Raji (cell line): ENCODE results near the gene PPP1R9A.

Source experiments
- POLR2A ChIP-seq: IDR thresholded peaks from 2 replicates; pipeline ENCODE4 v1.6.1; 2011; ENCODE audit warnings: low read depth, low read length, control low read depth; ENCODE audit not compliant: insufficient read depth

PPP1R9A gene

DNA sequence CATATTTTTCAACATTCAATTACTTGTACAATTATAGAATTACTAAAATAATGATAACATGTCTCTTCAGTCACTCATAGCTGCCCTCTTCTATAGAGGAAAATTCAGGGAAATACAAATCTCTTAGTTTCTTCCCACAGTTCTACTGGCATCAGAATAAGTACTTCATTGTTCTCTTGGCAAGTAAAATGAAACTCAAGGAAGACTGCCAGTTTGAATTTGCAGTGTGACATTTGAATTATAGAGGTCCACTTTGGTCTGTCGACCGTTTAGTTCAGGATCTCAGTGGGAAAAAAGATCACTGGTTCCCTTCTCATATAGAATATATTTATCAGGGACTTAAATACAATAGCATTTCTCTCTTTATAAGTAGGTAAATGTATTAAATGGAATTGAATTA, 302.4 kb downstream of the PPP1R9A start:
- TF ChIP-seq POLR2A: no peak

DNA sequence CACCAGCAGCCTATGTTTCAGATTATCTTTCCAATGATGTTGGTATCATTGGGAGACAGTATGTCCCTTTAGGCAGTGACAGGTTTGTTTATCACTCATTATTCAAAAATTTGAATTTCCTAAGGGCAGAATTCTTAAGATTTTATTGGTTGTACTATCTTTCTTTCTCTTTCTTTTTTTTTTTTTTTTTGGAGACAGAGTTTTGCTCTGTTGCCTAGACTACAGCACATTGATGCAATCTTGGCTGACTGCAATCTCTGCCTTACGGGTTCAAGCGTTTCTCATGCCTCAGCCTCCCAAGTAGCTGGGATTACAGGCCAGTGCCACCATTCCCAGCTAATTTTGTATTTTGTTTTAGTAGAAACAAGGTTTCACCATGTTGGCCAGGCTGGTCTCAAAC, 305.8 kb downstream of the PPP1R9A start:
- TF ChIP-seq POLR2A: no peak

DNA sequence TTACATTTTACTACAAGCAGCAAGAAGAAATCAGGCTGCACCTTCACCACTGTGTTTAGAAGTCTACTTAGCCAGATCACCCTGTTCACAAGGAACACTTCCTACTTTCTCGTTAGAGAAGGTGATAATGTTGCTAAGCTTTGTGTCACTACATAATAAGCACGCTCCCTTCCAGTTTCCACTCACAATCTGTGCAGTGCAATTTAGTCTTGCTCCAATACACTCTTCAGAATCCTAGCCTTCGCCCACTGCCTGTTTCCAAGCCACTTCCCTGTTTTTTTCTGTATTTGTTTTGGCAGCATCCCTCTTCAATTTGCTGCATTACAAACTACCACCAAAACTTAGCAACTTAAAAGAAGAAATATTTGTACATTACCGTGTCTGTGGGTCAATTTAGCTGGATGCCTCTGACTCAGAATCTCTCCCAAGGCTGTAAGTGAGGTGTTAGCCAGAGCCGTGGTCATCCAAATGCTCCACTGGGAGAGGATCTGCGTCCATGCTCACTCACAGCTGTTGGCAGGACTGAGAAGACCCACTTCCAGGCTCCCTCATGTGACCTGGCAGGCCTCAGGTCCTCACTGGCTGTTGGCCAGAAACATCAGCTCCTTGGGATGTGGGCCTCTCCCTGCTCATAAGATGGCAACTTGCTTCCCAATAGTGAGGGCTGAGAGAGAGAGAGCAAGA, 306.6 kb downstream of the PPP1R9A start:
- no peak for TF ChIP-seq POLR2A

DNA sequence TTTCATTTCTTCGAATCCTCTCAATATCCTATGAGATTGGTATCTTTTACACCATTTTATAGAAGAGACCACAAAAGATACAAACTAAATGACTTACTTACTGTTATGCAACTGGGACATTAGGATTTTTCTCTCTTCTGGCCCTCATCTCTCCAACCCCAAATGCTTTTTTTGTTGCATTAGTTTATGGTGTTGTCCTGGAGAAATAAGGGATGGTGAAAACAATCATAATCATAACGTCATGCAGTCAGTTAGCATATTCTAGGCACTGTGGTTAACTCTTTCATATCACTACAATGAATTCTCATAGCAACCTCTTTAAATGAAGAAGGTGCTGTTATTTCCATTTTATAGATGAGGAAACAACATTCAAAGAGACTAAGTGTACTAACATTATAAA, 312.3 kb downstream of the PPP1R9A start:
- no peak for TF ChIP-seq POLR2A

DNA sequence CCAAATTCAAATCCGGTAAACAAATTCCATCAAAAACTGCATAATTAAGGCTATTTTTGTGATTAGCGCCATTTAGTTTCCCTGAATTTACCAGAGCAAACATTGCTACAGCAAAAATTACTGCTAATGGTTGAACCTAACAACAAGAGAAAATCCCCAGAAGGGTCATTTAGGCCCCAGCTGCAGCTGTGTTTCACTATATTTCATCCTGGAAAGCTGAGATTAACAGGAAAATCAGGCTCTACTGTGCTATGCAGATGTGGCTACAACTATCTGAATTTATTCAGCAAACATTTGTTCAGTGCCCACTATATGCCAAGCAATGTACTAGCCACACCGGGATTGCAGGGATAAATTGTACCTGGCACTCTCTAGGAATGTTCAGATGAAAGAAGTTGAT, 312.9 kb downstream of the PPP1R9A start:
- no peak for TF ChIP-seq POLR2A

DNA sequence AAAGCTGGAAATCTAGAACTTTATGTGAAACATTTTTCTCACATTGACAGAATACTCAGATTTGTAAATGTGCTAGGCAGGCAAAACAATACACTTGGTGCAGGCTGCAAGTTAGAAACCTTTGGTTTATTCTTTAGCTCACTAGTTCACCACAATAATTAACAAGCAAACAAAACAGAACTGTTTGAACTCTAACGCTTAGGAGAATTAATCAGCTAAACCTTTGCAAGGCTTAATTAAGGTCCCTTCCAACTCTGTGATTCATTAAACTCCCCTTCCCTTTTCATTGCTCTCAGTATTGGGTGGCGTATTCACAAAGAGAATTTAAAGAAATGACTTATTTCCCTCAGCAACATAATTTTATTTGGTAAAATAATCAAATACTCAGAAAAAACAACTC, 317.9 kb downstream of the PPP1R9A start:
- TF ChIP-seq POLR2A: no peak

DNA sequence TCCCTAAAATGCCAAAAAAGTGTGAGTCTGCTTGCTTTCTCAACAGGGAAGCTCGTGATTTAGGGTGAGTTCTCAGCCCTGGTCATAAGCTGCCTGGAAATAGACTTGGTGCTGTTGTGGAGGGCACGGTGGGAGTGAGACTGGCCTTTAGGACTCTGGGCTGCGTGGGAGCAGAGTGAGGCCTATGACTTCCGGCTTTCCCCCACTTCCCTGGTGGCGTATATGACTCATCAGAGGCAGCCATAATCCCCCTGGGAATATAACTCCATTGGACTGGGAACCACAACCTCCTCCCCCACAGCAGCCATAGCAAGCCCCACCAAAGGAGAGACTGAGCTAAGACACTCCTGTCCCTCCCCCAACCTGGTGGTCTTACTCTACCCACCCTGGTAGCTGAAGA, 321.9 kb downstream of the PPP1R9A start:
- no peak for TF ChIP-seq POLR2A

DNA sequence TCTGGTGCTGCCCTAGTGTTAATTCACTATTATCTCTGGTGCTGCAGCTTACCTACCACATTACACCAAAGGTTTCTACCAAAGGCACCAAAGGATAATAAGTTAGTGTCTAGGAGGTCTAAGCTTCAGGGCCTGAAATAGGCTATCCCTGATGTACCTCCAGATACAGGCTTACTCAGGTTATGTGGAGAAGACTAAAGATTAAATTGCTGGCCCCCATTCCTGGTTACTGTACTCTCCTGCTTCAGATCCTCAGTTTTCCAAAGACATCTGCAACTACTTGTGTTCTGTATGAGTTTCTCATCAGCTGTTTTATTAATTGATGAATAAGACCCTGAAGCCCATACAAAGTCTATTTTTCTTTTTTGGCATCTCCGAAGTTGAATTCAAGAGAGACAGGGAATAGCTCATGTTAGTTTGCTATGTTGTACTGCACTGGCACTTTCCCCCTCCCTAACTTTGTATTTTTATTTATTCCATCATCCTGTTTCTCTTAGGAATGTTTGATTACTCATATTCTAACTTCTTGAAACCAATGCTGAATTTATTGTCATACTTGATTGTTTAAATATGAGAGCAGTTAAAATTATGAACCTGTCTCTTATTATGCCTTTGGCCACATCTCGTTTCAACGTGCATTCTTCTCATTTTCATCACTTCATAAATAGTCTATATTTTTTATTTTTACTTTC, 331.0 kb downstream of the PPP1R9A start:
- TF ChIP-seq POLR2A: no peak

DNA sequence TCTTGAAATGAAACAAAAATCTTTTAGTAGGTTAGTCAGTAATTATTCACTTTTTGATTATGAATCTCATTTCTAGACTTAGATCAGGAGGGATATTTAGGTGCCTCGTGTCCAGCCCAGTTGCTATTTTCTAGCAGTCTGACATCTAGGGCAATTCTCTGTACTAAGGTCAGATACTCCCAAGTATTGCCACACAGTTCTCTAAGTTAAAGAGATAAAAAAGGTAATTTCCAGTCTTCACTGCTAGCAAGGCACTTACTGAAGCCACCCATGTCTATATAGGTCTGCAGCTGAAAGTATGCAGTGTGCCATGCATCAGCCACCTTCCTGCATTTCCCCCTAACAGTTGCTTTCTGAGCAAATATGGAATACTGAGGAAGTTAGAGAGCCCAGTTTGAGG, 333.5 kb downstream of the PPP1R9A start:
- TF ChIP-seq POLR2A: no peak

DNA sequence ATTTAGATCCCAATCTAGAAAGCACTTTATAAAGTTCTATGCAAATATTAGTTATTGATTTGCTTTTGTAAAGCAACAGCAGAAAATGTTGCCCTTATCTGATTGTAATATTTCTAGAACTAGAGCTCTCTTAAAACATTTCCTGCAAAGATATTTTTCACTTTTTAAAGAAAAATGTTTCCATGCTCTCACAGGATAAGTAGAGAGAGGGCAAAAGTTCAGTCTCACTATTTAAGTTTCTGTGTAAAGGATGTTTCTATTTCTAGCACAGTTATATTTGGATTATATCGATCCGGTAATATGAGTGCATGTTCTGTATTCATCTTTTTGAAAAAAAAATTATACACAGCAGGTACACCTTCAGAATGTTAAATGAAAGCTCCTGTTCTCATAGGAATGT, 334.9 kb downstream of the PPP1R9A start:
- no peak for TF ChIP-seq POLR2A

DNA sequence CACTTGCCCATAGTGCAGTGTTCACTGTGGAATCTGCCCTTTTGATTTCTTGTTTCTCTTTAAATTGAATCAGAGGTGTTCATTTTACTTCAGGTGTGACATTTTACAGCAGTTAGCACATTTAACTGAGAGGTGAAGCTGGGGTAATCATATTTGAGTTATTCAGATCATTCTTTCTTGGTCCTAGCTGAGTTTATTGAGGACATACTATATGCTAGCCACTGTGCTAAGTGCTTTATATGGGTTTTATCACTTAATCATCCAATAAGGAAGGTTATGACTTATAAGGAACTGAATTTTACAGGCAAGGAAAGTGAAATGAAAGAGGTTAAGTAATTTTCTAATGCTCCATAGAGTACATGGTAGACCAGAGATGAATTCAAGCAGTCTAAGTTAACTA, 337.2 kb downstream of the PPP1R9A start:
- TF ChIP-seq POLR2A: no peak

DNA sequence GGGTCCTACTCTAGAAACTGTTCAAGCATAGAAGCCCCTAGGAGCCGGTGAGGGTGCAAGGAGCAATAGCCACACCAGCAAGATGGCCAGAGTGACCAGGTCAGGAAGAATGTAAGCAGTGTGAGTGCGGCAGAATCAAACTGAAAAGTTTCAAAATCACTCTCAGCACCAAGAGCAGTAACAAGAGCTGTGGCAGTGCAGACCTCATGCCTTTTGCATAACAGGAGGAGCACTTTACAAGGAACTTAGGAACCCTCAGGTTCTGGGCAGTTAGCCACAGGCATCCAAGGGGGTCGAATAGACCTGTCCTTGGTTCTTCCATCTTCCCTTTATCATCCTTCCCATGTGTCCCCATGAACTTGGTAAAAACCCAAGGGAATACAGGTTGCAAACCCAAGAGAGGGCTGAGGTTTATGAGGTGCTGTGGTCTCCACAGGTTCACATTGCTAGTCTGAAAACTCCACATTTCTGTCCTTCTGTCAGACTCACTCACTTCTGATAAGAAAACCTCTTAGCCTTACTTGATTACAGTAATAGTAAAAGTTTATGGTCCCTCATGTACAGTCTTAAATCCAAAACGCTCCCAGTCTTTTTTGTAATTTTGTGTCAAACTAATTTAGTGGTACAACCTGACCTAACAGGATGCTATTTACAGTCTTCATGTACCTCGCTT, 338.6 kb downstream of the PPP1R9A start:
- TF ChIP-seq POLR2A: no peak

DNA sequence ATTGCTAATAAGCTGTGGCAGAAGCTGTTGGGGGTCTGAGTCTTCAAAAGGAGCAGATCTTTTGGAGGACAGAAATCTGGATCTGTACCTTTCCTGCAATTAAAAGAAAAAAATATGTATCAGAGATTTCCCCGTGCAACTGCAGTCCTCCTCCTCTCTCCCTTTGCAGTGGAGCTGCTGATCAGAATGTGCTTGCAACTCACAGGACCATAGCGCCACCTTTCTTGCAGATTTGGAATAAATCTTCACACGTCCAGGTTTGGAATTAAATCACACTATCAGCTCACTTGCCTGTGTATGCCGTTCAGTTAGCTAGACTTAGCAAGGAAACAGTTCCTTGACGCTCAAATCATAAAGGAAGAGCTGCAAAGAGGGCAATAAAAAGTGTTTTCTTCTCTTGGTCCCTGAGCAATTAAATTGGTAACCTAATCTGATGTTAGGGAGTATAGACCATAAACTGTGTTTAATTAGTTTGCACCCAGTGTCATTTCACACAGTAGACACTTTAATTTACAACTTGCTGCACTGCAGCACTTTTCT, 339.5 kb downstream of the PPP1R9A start:
- no peak for TF ChIP-seq POLR2A

DNA sequence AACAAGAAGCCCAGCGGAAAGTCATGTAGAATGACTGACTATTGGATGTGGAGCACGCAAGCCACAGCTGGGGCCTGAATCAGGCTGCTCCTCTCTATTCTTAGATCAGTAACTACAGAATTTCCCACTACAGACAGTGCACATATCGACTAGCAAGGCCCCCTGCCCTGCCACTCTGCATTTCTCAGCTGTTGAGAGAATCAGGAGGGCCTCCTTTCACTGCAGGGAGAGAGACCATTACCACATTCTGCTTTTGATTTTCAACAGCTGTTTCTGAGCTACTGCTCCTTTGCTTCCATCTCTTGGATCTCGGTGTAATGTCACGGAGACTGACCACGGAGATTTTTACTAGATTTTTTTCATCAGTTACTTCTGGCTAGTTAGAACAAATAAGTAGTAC, 343.2 kb downstream of the PPP1R9A start:
- no peak for TF ChIP-seq POLR2A

DNA sequence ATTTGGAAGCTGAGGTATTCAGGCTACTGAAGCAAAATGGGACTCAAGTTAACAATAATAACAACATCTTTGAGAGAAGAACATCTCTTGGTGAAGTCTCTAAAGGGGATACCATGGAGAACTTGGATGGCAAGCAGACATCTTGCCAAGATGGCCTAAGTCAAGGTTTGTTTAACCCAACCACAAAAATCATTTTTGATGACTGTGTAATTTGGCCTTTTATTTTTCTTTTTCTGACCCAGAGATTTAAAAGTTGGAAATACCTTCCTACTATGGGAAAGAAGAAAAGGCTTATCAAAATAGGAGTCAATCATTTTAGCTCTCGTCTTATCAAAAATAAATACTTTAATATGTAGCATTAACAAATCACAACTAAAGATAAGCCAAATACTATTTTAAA, 344.6 kb downstream of the PPP1R9A start:
- no peak for TF ChIP-seq POLR2A

DNA sequence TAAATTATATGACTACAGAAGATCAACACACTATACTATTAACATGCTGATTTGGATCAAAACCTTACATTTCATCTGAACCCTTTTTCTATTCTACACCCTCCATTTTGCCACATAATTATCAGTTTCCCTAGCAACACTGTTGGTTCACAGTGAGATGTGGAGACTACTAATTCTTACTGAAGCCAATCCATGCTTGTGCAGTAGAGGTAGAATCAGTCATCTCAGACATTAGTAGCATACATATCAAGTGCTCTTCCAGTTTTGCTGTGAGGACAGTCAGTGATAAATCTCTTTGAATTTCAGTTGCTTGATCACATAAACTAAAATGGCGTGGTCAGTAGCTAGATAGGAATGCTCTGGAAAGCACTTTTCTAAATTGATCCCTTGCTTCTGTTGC, 346.6 kb downstream of the PPP1R9A start:
- TF ChIP-seq POLR2A: no peak
